Fibroblast of lung (primary cell): Measurements from ENCODE around the gene SLC35A2. TPM values are rescaled to one million over a fixed set of nuclear protein-coding genes. Genes with fewer than 3 reads are reported as not detected.

Source experiments
- DNase-seq, 2 donors: peaks; one replicate each; pipeline versions ENCODE4 v3.0.0 to v3.0.0-alpha.2; 2010; ENCODE audit warnings: low read depth in 2 of 2
- H2AFZ ChIP-seq: 2 replicates; pipeline ENCODE4 v1.5.1; 2012; ENCODE audit warnings: low read length, control low read depth, inconsistent platforms
- H3K27ac ChIP-seq: 2 replicates; pipeline ENCODE4 v1.5.1; 2011; ENCODE audit warnings: low read length, control low read depth; ENCODE audit not compliant: insufficient read depth
- H3K27me3 ChIP-seq: 2 replicates; pipeline ENCODE4 v1.5.1; 2011; ENCODE audit warnings: mild to moderate bottlenecking, low read length; ENCODE audit not compliant: control insufficient read depth, insufficient read depth
- H3K36me3 ChIP-seq: 2 replicates; pipeline ENCODE4 v1.5.1; 2011; ENCODE audit warnings: low read length; ENCODE audit not compliant: control insufficient read depth, insufficient read depth
- H3K4me1 ChIP-seq: 2 replicates; pipeline ENCODE4 v1.5.1; 2011; ENCODE audit warnings: low read length; ENCODE audit not compliant: control insufficient read depth, insufficient read depth; ENCODE audit errors: extremely low read depth
- H3K4me2 ChIP-seq: 2 replicates; pipeline ENCODE4 v1.5.1; 2011; ENCODE audit warnings: low read length, control low read depth; ENCODE audit not compliant: insufficient read depth; ENCODE audit errors: extremely low read depth
- H3K4me3 ChIP-seq, 4 experiments: fragments of 200-600 bp in 1 of 4; sonication (generic) in 1 of 4; replicated peaks in 1 of 4; 2 replicates each; pipeline ENCODE4 v1.5.1; 2011 to 2016; ENCODE audit warnings: low read length in 4 of 4, low read depth in 3 of 4, mild to moderate bottlenecking in 3 of 4, control low read depth in 2 of 4, inconsistent platforms in 1 of 4, mixed read lengths in 1 of 4; ENCODE audit not compliant: insufficient read depth in 1 of 4; ENCODE audit errors: control extremely low read depth in 1 of 4
- H3K79me2 ChIP-seq: 2 replicates; pipeline ENCODE4 v1.5.1; 2012; ENCODE audit warnings: mild to moderate bottlenecking, low read length, inconsistent platforms; ENCODE audit not compliant: control insufficient read depth, insufficient read depth
- H3K9ac ChIP-seq: 2 replicates; pipeline ENCODE4 v1.5.1; 2011; ENCODE audit warnings: mild to moderate bottlenecking, low read length, control low read depth; ENCODE audit not compliant: insufficient read depth
- H3K9me3 ChIP-seq: 2 replicates; pipeline ENCODE4 v1.5.1; 2012; ENCODE audit warnings: low read depth, low read length; ENCODE audit not compliant: control insufficient read depth, insufficient read depth
- H4K20me1 ChIP-seq: 2 replicates; pipeline ENCODE4 v1.5.1; 2011; ENCODE audit warnings: low read length; ENCODE audit not compliant: control insufficient read depth, insufficient read depth; ENCODE audit errors: extremely low read depth
- CTCF ChIP-seq, 2 donors: IDR thresholded peaks in 1 of 2; conservative IDR thresholded peaks in 1 of 2; 1 replicate in 1 of 2; 2 replicates in 1 of 2; pipeline ENCODE4 v1.5.1; 2011 to 2012; ENCODE audit warnings: low read length in 2 of 2, control low read depth in 1 of 2, inconsistent platforms in 1 of 2, low read depth in 1 of 2, mild to moderate bottlenecking in 1 of 2
- EZH2 ChIP-seq: IDR thresholded peaks from 2 replicates; pipeline ENCODE4 v1.5.1; 2012; ENCODE audit warnings: low read length, control low read depth, mild to moderate bottlenecking; ENCODE audit errors: missing control alignments
- polyA plus RNA-seq, 2 donors: library from polyadenylated mRNA; depleted of rRNA in 1 of 2; stranded (reverse) in 1 of 2; unstranded in 1 of 2; fragments of >200 nt; gene quantifications; 2 replicates each; pipeline ENCODE4 v1.2.1, GENCODE V29; 2011 to 2012; ENCODE audit warnings: missing spikeins in 1 of 2
- total RNA-seq: library from RNA; depleted of rRNA; stranded (reverse); fragments of >200 nt; gene quantifications from 2 replicates; pipeline ENCODE4 v1.2.1, GENCODE V29; 2014

The SLC35A2 gene
- total and polyA plus RNA-seq, 2 donors (not counting 1 experiment from before 2014, with no cell fraction given) = 9.6 to 41.2 TPM

GRCh38 chrX:48937054-48937907, 25.8 kb upstream of the SLC35A2 start:
- H3K4me2 ChIP-seq = no peak overlapping the region

GRCh38 chrX:48936429-48937053, 25.1 kb upstream of the SLC35A2 start:
- Histone ChIP-seq H3K4me3 (no peak overlapping the region), H3K27me3 (no peaks in the 10 kb centered on the region), H3K4me2 (no peak overlapping the region), H3K36me3 (peaks cover 2% of the 10 kb centered on the region), H3K27ac (no peak overlapping the region), H2AFZ (no peak overlapping the region), H3K4me1 (no peaks in the 10 kb centered on the region), H3K79me2 (peaks cover 5% of the 10 kb centered on the region), H4K20me1 (no peaks in the 10 kb centered on the region), H3K9me3 (no peaks in the 10 kb centered on the region), H3K9ac (no peak overlapping the region)
- TF ChIP-seq EZH2 = no peak
- TF ChIP-seq CTCF (conservative IDR thresholded peaks at IDR 0.05 in 1 of 2, IDR thresholded peaks at IDR 0.05 in 1 of 2; ENCODE audit: low read depth in 1 of 2, low read length in 2 of 2) = no peak
- DNase-seq = no peak

More at GRCh38 chrX:48937054-48937907, 25.8 kb upstream of the SLC35A2 start:
- Histone ChIP-seq H2AFZ (no peak overlapping the region), H3K9me3 (no peaks in the 10 kb centered on the region), H4K20me1 (no peaks in the 10 kb centered on the region), H3K27me3 (no peaks in the 10 kb centered on the region), H3K4me1 (no peaks in the 10 kb centered on the region), H3K27ac (no peak overlapping the region), H3K79me2 (peaks cover 5% of the 10 kb centered on the region), H3K36me3 (peaks cover 2% of the 10 kb centered on the region), H3K4me3 (no peak overlapping the region), H3K9ac (no peak overlapping the region)
- TF ChIP-seq CTCF (conservative IDR thresholded peaks at IDR 0.05 in 1 of 2, IDR thresholded peaks at IDR 0.05 in 1 of 2; ENCODE audit: low read depth in 1 of 2, low read length in 2 of 2) (peak in 1 of 2 donors; percentile 20), EZH2 (no peak)
- DNase-seq = peak in 1 of 2 donors; percentile 51

DNA sequence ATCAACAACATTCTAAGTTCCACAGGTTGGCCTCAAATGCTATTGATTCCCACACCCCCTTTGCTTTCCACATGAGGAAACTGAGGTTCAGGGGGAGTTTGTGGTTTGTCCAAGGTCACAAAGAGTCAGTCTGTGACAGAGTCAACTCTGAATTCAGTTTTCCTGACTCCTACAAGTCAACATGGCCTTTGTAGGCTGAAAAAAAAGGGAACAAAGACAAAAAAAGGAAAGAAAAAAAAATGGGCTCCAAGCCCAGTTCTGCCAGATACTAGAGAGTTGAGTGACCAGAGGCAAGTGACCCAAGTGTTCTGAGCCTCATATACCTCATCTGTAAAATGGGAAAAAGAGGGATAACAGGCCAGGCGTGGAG, 23.8 kb upstream of the SLC35A2 start:
- Histone ChIP-seq H3K9ac (no peak overlapping the region), H3K36me3 (peaks cover 2% of the 10 kb centered on the region), H3K4me1 (no peaks in the 10 kb centered on the region), H2AFZ (no peak overlapping the region), H3K4me3 (no peak overlapping the region), H3K27ac (no peak overlapping the region), H3K27me3 (no peaks in the 10 kb centered on the region), H3K79me2 (peaks cover 5% of the 10 kb centered on the region), H4K20me1 (no peaks in the 10 kb centered on the region), H3K9me3 (no peaks in the 10 kb centered on the region), H3K4me2 (no peak overlapping the region)
- TF ChIP-seq EZH2 (no peak), CTCF (conservative IDR thresholded peaks at IDR 0.05 in 1 of 2, IDR thresholded peaks at IDR 0.05 in 1 of 2; ENCODE audit: low read depth in 1 of 2, low read length in 2 of 2) (no peak)
- DNase-seq = no peak
